Activated gamma-delta T cell treated with Interleukin-2 at 50 U/mL for 16 hours (primary cell): ENCODE measurements around the gene BACH2.
"Not testable (repeated sequence)": the region's sequence is repeated elsewhere in the genome, so short reads cannot be mapped to it uniquely, and the experiment has no call there.

Experiments
- DNase-seq: peaks from one replicate; pipeline ENCODE4 v3.0.0-alpha.2; 2020

Gene BACH2

GRCh38 chr6:89927791-89928550, 368.7 kb downstream of the BACH2 start:
- DNase-seq = no peak

DNA sequence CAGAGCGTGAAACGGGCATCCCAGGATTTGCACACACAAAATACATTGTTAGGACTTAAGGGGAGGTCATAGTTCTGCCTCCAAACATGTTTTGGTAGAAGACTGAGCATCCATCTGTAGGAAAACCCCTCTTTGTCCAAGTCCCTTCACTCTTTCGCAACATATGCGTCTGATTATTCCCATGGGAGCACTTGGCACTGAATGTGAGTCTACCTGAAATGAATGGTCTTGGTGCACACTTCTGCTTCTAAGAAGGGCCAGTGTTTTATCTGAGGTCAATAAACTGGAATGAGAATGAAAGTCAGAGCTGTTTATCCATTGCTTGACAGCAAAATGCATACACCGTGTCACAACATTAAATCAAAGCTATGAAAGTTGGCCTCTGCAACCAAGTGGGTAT, 369.4 kb downstream of the BACH2 start:
- no peak for DNase-seq

- DNase-seq = no peak
Measured at GRCh38 chr6:89925826-89926225, 370.8 kb downstream of the BACH2 start.

GRCh38 chr6:89924231-89924630, 372.4 kb downstream of the BACH2 start:
- DNase-seq = no peak

DNA sequence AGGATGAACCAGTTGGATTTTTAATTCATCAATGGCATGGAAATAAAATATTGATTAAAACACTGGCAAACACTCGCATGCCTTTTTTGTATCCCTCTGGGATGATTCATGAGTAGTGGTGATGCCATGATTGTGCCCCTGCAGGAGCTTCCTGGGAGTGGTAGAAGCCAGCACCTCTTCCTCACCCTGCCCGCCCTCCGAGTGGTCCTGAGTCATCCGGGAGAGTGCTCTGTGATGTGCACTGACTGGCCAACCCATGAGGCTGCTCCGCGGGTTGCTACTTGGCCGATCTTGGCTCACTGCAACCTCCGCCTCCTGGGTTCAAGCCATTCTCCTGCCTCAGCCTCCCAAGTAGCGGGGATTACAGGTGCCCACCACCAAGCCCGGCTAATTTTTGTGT, 375.0 kb downstream of the BACH2 start:
- no peak for DNase-seq

- DNase-seq = no peak
Measured at GRCh38 chr6:89921197-89921596, 375.4 kb downstream of the BACH2 start.

DNA sequence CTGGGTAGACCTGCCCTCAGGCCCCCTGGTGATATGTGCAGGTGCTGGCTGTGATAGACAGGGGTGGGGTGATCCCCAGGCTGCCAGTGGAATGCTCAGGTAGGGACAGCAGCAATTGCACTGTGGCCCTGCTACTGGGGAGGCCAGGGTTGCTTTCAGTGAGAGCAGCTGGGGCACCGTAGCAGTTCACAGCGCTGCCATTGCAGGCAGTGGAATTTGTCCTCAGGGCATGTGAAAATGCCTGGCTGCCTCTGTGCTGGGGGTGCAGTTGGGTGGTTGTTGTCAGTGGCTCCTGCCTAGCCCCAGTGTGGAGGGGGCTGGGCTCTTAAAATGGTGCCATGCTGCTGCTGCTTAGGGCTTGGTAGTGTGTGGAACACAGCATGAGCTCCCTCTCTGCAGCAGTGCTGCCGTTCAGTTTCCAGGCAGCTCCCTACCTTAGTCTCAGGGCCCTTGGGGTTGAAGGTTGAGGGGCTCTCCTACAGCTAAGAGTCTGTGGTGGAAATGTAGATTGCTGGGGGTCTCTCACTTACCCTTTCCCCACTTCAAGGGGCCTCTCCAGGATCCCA, 378.8 kb downstream of the BACH2 start:
- DNase-seq = no peak

GRCh38 chr6:89917216-89917615, 379.4 kb downstream of the BACH2 start:
- DNase-seq = no peak

DNA sequence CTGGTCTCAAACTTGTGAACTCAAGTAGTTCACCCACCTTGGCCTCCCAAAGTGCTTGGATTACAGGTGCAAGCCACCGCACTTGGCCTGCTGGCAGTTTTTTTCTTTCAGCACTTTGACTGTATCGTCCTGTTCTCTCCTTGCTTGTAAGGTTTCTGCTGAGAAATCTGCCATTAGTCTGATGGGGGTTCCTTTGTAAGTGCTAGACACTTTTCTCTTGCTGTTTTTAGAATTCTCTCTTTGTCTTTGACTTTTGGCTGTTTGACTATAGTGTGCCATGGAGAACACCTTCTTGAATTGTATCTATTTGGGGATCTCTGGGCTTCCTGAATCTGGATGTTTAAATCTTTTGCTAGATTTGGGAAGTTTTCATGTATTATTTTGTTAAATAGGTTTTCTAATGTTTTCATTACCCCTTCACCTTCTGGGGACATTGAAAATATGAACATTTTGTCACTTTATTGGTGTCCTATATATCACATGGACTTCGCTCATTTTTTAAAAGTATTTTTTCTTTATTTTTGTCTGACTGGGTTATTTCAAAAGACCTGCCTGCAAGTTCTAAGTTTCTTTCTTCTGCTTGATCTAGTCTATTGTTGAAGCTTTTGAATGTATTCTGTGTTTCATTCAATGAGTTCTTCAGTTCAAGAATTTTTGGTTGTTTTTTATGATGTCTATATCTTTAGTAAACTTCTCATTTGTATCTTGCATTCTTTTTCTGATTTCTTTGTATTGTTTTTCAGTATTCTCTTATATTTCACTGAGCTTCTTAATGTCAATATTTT, 380.3 kb downstream of the BACH2 start:
- no peak for DNase-seq

- no peak for DNase-seq
Measured at GRCh38 chr6:89910902-89911240, 385.8 kb downstream of the BACH2 start.

- not testable (repeated sequence) for DNase-seq
Measured at GRCh38 chr6:89910001-89910901, 386.4 kb downstream of the BACH2 start.

DNA sequence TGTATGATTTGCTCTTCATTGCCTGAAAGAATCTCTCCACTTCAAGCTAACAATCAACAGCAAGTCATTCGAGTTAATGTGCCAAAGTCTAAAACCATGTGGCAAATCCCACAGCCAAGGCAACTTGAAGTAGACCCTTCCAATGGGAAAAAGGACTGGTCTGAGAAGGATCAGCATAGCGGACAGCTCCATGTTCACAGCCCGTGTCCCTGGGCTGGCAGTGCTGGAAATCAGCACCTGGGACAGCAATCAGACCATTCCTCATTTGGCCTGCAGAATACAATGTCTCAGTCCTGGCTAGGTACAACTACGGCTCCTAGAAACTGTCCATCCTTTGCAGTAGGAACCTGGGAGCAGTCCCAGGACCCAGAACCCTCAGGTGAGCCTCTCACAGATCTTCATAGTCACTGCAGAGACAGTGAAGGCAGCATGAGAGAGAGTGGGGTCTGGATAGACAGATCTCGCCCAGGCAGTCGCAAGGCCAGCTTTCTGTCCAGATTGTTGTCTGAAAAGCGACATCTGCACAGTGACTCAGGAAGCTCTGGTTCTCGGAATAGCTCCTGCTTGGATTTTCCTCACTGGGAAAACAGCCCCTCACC, 401.3 kb downstream of the BACH2 start:
- no peak for DNase-seq

- no peak for DNase-seq
Measured at GRCh38 chr6:89894169-89894568, 402.5 kb downstream of the BACH2 start, which contains the start of gene GJA10. Gene GJA10, plus strand, starts transcription at chr6:89894469. Its CDS starts 0 bp downstream, at chr6:89894469.

- not testable (repeated sequence) for DNase-seq
Measured at GRCh38 chr6:89892577-89892976, 404.1 kb downstream of the BACH2 start.

DNA sequence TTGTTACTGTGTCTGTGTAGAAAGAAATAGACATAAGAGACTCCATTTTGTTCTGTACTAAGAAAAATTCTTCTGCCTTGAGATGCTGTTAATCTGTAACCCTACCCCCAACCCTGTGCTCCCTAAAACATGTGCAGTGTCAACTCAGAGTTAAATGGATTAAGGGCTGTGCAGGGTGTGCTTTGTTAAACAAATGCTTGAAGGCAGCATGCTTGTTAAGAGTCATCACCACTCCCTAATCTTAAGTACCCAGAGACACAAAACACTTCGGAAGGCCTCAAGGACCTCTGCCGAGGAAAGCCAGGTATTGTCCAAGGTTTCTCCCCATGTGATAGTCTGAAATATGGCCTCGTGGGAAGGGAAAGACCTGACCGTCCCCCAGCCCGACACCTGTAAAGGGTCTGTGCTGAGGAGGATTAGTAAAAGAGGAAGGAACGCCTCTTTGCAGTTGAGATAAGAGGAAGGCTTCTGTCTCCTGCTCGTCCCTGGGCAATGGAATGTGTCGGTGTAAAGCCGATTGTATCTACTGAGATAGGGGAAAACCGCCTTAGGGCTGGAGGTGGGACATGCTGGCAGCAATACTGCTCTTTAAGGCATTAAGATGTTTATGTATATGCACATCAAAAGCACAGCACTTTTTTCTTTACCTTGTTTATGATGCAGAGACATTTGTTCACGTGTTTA, 405.7 kb downstream of the BACH2 start:
- not testable (repeated sequence) for DNase-seq

DNA sequence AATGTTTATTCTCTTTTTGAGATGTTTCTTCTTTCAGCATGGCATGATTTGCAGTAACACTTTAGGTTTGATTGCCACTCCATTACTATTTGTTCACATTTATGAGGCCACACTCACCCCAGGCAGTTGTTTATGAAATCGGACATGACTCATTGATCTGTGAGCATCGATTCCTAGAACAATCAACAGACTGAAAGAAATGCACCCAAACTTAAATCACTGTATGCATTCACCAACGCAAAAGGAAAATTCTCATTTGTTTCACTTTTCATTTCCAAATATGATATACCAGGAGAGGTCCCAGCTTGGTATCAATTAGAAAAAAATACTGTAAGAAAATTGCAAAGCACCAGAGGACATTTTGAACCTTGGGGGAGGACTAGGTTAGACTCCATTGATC, 407.8 kb downstream of the BACH2 start:
- DNase-seq = no peak

GRCh38 chr6:89888138-89888514, 408.5 kb downstream of the BACH2 start:
- no peak for DNase-seq

- DNase-seq = no peak
Measured at GRCh38 chr6:89887452-89888137, 409.0 kb downstream of the BACH2 start.

GRCh38 chr6:89886378-89887120, 410.1 kb downstream of the BACH2 start:
- DNase-seq = no peak
